ENCODE measurements around the gene POM121C.
"Not testable (repeated sequence)": the region's sequence is repeated elsewhere in the genome, so short reads cannot be mapped to it uniquely, and the experiment has no call there.

DNA sequence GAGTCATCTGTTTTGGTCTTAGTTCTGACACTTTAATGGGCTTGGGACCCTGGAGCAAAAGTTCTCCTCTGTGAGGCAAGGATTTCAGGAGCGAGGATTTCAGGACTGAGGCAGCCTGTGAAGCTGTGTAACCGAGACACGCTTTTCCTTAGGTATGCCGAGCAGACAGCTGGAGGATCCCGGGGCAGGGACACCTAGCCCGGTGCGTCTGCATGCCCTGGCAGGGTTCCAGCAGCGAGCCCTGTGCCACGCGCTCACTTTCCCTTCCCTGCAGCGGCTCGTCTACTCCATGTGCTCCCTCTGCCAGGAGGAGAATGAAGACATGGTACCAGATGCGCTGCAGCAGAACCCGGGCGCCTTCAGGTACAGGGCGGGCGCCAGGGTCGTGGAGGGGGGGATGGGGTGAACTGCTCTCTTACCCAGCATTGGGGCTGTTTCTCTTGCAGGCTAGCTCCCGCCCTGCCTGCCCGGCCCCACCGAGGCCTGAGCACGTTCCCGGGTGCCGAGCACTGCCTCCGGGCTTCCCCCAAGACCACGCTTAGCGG, 70.2 kb downstream of the POM121C start:
- TF ChIP-seq TEAD4 (IDR thresholded peaks at IDR 0.05; ENCODE audit: borderline replicate concordance, insufficient read depth); GABPA (IDR thresholded peaks at IDR 0.05; ENCODE audit: low read depth); RCOR1 (IDR thresholded peaks at IDR 0.05; ENCODE audit: low read length); EZH2phosphoT487 (IDR thresholded peaks at IDR 0.05; ENCODE audit: borderline replicate concordance, low read depth); YY1 (IDR thresholded peaks at IDR 0.05; ENCODE audit: low read depth); SMC3 (IDR thresholded peaks at IDR 0.05; ENCODE audit: low read depth, low read length); RFX5 (IDR thresholded peaks at IDR 0.05; ENCODE audit: low read length): not testable (repeated sequence)
- TF ChIP-seq, protein P1, sequence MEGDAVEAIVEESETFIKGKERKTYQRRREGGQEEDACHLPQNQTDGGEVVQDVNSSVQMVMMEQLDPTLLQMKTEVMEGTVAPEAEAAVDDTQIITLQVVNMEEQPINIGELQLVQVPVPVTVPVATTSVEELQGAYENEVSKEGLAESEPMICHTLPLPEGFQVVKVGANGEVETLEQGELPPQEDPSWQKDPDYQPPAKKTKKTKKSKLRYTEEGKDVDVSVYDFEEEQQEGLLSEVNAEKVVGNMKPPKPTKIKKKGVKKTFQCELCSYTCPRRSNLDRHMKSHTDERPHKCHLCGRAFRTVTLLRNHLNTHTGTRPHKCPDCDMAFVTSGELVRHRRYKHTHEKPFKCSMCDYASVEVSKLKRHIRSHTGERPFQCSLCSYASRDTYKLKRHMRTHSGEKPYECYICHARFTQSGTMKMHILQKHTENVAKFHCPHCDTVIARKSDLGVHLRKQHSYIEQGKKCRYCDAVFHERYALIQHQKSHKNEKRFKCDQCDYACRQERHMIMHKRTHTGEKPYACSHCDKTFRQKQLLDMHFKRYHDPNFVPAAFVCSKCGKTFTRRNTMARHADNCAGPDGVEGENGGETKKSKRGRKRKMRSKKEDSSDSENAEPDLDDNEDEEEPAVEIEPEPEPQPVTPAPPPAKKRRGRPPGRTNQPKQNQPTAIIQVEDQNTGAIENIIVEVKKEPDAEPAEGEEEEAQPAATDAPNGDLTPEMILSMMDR (IDR thresholded peaks at IDR 0.05) = not testable (repeated sequence)
- TF ChIP-seq, protein P2, sequence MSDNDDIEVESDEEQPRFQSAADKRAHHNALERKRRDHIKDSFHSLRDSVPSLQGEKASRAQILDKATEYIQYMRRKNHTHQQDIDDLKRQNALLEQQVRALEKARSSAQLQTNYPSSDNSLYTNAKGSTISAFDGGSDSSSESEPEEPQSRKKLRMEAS (IDR thresholded peaks at IDR 0.05; ENCODE audit: low read depth) = not testable (repeated sequence)
